GM18519 (cell line): ENCODE data around the gene NDUFS3.

Experiments
- ATAC-seq: cut with Tn5 transposase; IDR thresholded peaks from one replicate; pipeline ENCODE4 v1.9.1; 2021; ENCODE audit warnings: mild to moderate bottlenecking, moderate library complexity; ENCODE audit not compliant: unreplicated experiment, low FRiP score

Gene NDUFS3

GRCh38 chr11:47589118-47589517 is 10.2 kb downstream of the NDUFS3 start:
- no peak for ATAC-seq

- no peak for ATAC-seq
These were observed 10.7 kb downstream of the NDUFS3 start for GRCh38 chr11:47589584-47589976.

DNA sequence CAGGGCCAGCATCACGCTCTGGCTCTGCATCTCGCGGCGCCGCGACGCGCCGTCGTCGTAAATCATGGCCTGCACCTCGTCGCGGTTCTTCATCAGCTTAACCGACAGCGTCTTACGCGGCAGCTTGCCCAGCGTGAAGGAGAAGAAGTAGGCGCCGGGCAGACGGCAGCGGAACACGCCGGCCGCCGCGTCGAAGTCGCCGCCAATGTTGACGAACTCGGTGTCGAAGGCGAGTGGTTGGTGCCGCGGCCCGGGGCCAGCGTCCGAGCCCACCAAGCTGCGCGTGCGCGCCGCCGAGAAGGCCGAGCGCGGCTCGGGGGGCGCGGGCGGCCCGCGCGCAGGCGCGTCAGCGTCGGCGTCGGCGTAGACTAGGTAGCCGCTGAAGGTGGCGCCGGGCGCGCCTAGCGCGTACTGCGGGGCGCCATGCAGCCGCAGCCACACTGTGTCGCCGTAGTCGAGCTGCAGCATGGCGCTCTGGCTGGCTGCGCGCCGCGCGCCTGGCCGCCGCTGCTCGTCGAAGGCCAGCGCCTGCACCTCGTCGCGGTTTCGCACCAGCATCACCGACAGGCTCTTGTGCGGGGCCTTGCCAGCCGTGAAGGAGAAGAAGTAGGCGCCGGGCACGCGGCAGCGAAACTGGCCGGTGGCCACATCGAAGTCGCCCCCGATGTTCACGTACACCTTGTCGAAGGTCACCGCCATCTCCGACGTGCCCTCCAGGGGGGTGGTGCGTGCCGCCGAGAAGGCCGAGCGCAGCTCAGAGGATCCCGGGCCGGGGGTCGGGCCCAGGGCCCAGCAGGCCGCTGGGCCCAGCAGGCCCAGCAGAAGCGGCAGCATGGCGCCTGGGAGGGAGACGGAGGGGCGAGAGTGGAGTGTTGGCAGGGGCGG is 11.3 kb downstream of the NDUFS3 start:
- no peak for ATAC-seq

DNA sequence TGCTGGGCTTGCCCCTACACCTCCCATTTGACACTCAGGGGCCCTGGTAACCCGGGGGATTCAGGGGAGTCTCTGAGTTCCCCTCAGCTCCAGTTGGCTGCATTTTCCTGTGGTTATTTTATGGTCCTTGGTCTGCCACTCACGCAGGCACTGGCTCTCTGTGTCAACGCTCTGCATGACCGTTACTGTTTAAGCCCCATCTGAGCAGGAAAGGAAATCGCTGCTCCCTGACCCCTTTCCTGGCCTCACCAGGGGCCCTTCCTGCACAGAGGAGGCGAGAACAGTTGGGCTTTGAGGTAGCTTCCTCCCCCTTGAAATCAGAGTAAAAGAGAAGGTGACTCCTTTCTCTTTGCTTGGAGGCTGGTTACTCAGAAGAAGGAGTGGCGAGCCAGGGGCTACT is 12.9 kb downstream of the NDUFS3 start:
- no peak for ATAC-seq

GRCh38 chr11:47592251-47592650 is 13.4 kb downstream of the NDUFS3 start:
- no peak for ATAC-seq

- no peak for ATAC-seq
These were observed 14.1 kb downstream of the NDUFS3 start for GRCh38 chr11:47592970-47593369.

- ATAC-seq: no peak
These were observed 14.6 kb downstream of the NDUFS3 start for GRCh38 chr11:47593492-47593933.

GRCh38 chr11:47593934-47594855 is 15.3 kb downstream of the NDUFS3 start, which contains the start of gene C1QTNF4:
TSS of gene C1QTNF4 (minus strand) at chr11:47594411. CDS start at chr11:47590810, 3,601 bp downstream.
- no peak for ATAC-seq

GRCh38 chr11:47595029-47595428 is 16.2 kb downstream of the NDUFS3 start:
- no peak for ATAC-seq

DNA sequence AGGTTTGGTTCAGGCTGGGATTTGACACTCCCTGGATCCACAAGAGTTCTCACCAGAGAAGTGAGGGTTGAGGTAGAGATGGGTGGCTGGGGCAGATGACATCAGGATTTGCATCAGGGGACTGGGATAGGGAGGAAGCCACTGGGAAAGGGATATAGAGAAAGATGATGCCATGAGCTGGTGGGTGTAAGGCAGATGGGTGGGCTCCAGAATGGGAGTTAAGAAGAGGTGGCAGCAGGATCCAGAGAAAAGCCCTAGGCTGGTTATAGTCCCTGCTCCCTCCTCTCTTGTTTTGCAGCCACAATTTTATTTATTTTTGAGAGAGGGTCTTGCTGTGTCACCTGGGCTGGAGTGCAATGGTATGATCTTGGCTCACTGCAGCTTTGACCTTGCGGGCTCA is 17.1 kb downstream of the NDUFS3 start:
- ATAC-seq: no peak

GRCh38 chr11:47599902-47600301 is 21.0 kb downstream of the NDUFS3 start:
- no peak for ATAC-seq

DNA sequence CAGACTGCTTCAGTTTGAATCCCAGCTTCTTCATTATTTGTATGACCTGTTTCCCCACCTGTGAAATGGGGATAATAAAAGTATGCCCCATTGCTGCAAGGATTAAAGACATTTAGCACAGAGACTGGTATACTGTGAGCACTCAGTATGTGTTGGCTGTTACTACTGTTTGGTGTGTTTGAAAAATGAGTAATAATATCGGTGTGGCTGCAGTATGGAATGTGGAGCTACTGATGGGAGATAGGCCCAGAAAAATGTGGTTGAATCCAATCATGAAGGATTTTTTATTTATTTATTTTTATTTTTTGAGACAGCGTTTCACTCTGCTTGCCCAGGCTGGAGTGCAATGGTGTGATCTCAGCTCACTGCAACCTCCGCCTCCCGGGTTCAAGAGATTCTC is 24.4 kb downstream of the NDUFS3 start:
- no peak for ATAC-seq

- no peak for ATAC-seq
These were observed 27.0 kb downstream of the NDUFS3 start for GRCh38 chr11:47605921-47606320.

DNA sequence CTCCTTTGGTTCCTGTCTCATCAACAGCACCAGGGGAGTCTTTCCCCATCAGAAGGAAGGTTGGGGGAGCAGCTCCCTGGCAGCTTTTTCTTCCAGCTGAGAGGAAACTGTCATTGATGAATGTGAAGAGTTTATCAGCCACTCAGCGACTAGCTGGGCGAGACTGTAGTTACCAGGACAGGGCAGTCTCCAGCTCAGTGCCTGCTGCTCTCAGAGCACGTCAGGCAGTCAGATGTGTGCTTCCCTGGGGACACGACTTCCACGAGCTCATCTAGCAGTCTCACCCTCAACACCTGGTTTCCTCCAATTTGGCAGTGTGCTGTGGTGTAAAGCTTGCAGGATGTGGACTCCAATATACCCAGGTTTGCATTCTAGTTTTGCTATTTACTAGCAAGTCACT is 27.9 kb downstream of the NDUFS3 start:
- no peak for ATAC-seq

GRCh38 chr11:47607380-47607779 is 28.5 kb downstream of the NDUFS3 start:
- ATAC-seq: no peak

- ATAC-seq: no peak
These were observed 30.8 kb downstream of the NDUFS3 start for GRCh38 chr11:47609675-47610074.

GRCh38 chr11:47611348-47611794 is 32.5 kb downstream of the NDUFS3 start:
- peak; percentile 71 for ATAC-seq

- ATAC-seq: no peak
These were observed 36.4 kb downstream of the NDUFS3 start for GRCh38 chr11:47615249-47615648.

DNA sequence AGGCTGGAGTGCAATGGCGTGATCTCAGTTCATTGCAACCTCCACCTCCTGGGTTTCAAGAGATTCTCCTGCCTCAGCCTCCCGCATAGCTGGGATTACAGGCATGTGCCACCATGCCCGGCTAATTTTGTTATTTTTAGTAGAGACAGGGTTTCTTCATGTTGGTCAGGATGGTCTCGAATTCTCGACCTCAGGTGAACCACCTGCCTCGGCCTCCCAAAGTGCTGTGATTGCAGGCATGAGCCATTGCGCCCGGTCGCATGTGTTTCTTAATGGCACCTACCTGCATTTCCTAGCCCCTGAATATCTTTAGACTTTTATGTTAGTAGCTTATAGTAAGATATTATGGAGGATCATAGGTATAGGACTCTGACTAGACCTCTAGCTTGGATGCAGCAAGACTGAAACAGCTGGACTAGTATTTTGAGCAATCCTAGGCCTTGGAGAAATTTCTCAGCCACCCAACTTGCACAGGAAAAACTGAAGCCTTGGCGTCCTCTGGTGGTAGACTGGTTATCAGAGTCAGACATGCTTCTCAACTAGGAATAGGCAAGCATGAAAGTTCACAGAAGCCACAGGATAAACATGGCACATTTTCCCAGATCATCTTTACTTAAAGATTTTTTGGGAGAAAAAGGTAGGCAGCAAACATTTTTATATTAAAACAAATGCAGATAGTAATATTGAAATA is 38.0 kb downstream of the NDUFS3 start:
- ATAC-seq: no peak

GRCh38 chr11:47617417-47617809 is 38.5 kb downstream of the NDUFS3 start:
- no peak for ATAC-seq
